CD4-positive, alpha-beta T cell treated with Interferon gamma for 1 hour (primary cell): ENCODE results near the gene SLC29A3.

Experiments used
- DNase-seq: peaks from one replicate; pipeline ENCODE4 v3.0.0-alpha.2; 2020

SLC29A3 gene

GRCh38 chr10:71325267-71325666, 6.2 kb downstream of the SLC29A3 start:
- DNase-seq, result no peak

- no peak for DNase-seq
These were observed 7.4 kb downstream of the SLC29A3 start for GRCh38 chr10:71326464-71326881.

GRCh38 chr10:71330789-71331404, 11.8 kb downstream of the SLC29A3 start:
- DNase-seq, result no peak

- no peak for DNase-seq
These were observed 12.7 kb downstream of the SLC29A3 start for GRCh38 chr10:71331736-71332135.

- no peak for DNase-seq
These were observed 13.4 kb downstream of the SLC29A3 start for GRCh38 chr10:71332466-71332865.

- no peak for DNase-seq
These were observed 14.2 kb downstream of the SLC29A3 start for GRCh38 chr10:71333129-71333887.

GRCh38 chr10:71334221-71334791, 15.2 kb downstream of the SLC29A3 start:
- no peak for DNase-seq

GRCh38 chr10:71335173-71335708, 16.2 kb downstream of the SLC29A3 start:
- no peak for DNase-seq

GRCh38 chr10:71336632-71337031, 17.6 kb downstream of the SLC29A3 start:
- no peak for DNase-seq

GRCh38 chr10:71337219-71337701, 18.2 kb downstream of the SLC29A3 start:
- no peak for DNase-seq

GRCh38 chr10:71338728-71339495, 19.9 kb downstream of the SLC29A3 start:
- no peak for DNase-seq

GRCh38 chr10:71339796-71340589, 20.9 kb downstream of the SLC29A3 start:
- no peak for DNase-seq

GRCh38 chr10:71342573-71343391, 23.7 kb downstream of the SLC29A3 start:
- DNase-seq, result no peak

GRCh38 chr10:71343392-71343773, 24.3 kb downstream of the SLC29A3 start:
- DNase-seq, result no peak

GRCh38 chr10:71344154-71344925, 25.3 kb downstream of the SLC29A3 start:
- DNase-seq, result no peak

GRCh38 chr10:71344993-71345480, 26.0 kb downstream of the SLC29A3 start:
- DNase-seq, result no peak

GRCh38 chr10:71345694-71346093, 26.6 kb downstream of the SLC29A3 start:
- no peak for DNase-seq

GRCh38 chr10:71346731-71347130, 27.7 kb downstream of the SLC29A3 start:
- no peak for DNase-seq

- DNase-seq, result no peak
These were observed 28.7 kb downstream of the SLC29A3 start for GRCh38 chr10:71347587-71348395.
